NCI-H1694 treated with DMSO at 0.1 percent for 48 hours (cell line): ENCODE measurements around the gene TEKT1.
"Not testable (repeated sequence)": the region's sequence is repeated elsewhere in the genome, so short reads cannot be mapped to it uniquely, and the experiment has no call there.

Experiments used
- DNase-seq: peaks from one replicate; lab custom pipeline; 2025; lab: John Stamatoyannopoulos, UW

TEKT1 gene

GRCh38 chr17:6831661-6832263 lies at the start of gene TEKT1:
Gene TEKT1, minus strand, starts transcription at chr17:6831729. Its CDS starts 1,353 bp downstream, at chr17:6830376.
- DNase-seq: no peak

GRCh38 chr17:6879221-6879975 lies 47.9 kb upstream of the TEKT1 start:
- DNase-seq: not testable (repeated sequence)

GRCh38 chr17:6875276-6875675 lies 43.7 kb upstream of the TEKT1 start:
- DNase-seq: not testable (repeated sequence)

GRCh38 chr17:6872936-6873335 lies 41.4 kb upstream of the TEKT1 start:
- no peak for DNase-seq

GRCh38 chr17:6870841-6871240 lies 39.3 kb upstream of the TEKT1 start:
- DNase-seq: no peak

GRCh38 chr17:6868582-6868981 lies 37.1 kb upstream of the TEKT1 start:
- no peak for DNase-seq

GRCh38 chr17:6867849-6868248 lies 36.3 kb upstream of the TEKT1 start:
- DNase-seq: no peak

- DNase-seq: no peak
Measured at GRCh38 chr17:6862825-6863224, 31.3 kb upstream of the TEKT1 start.

- DNase-seq: no peak
Measured at GRCh38 chr17:6862122-6862521, 30.6 kb upstream of the TEKT1 start.

GRCh38 chr17:6857904-6858303 lies 26.4 kb upstream of the TEKT1 start:
- DNase-seq: no peak

- no peak for DNase-seq
Measured at GRCh38 chr17:6857336-6857735, 25.8 kb upstream of the TEKT1 start.

- DNase-seq: no peak
Measured at GRCh38 chr17:6856051-6856450, 24.5 kb upstream of the TEKT1 start.

- no peak for DNase-seq
Measured at GRCh38 chr17:6853764-6854442, 22.4 kb upstream of the TEKT1 start.

- DNase-seq: not testable (repeated sequence)
Measured at GRCh38 chr17:6848545-6849179, 17.1 kb upstream of the TEKT1 start.

GRCh38 chr17:6846138-6846537 lies 14.6 kb upstream of the TEKT1 start:
- not testable (repeated sequence) for DNase-seq

GRCh38 chr17:6844406-6844805 lies 12.9 kb upstream of the TEKT1 start:
- DNase-seq: not testable (repeated sequence)

GRCh38 chr17:6843241-6843880 lies 11.8 kb upstream of the TEKT1 start:
- DNase-seq: peak; percentile 54

GRCh38 chr17:6841769-6842168 lies 10.2 kb upstream of the TEKT1 start:
- not testable (repeated sequence) for DNase-seq

- no peak for DNase-seq
Measured at GRCh38 chr17:6830383-6830986, 1.0 kb downstream of the TEKT1 start.

GRCh38 chr17:6823011-6823442 lies 8.5 kb downstream of the TEKT1 start:
- DNase-seq: no peak

- no peak for DNase-seq
Measured at GRCh38 chr17:6818938-6819337, 12.6 kb downstream of the TEKT1 start.

- DNase-seq: not testable (repeated sequence)
Measured at GRCh38 chr17:6816368-6816767, 15.2 kb downstream of the TEKT1 start.
